ENCODE measurements around the gene CACNA1E. TPM values are rescaled to one million over a fixed set of nuclear protein-coding genes. Genes with fewer than 3 reads are reported as not detected.

CACNA1E gene
- total and polyA plus RNA-seq, 2 donors (not counting 1 experiment from before 2014, with no cell fraction given): 0.37 to 0.40 TPM

GRCh38 chr1:181784039-181784683 lies 300.8 kb downstream of the CACNA1E start:
- no peak for TF ChIP-seq CTCF (IDR thresholded peaks at IDR 0.05)
- no peak for TF ChIP-seq EZH2 (IDR thresholded peaks at IDR 0.05; ENCODE audit: borderline replicate concordance, insufficient read depth, low read depth, low read length, poor library complexity, severe bottlenecking)
- no peaks in the 10 kb centered on the region for H3K27me3 Mint-ChIP-seq
- Histone ChIP-seq H3K4me3 (ENCODE audit: control extremely low read depth in 1 of 5, extremely low read depth in 1 of 5, insufficient read depth in 1 of 5, low read depth in 2 of 5, low read length in 4 of 5) (no peak overlapping the region), H3K9ac (ENCODE audit: low read length) (no peak overlapping the region), H3K4me2 (replicated peaks; ENCODE audit: low read depth, low read length, poor library complexity, severe bottlenecking) (no peak overlapping the region), H3K9me3 (ENCODE audit: control extremely low read depth in 1 of 3, control insufficient read depth in 2 of 3, insufficient read depth in 1 of 3, low read length in 2 of 3) (no peaks in the 10 kb centered on the region), H2AFZ (ENCODE audit: insufficient read depth, low read depth, low read length, poor library complexity, severe bottlenecking) (no peak overlapping the region), H3K79me2 (ENCODE audit: control insufficient read depth, insufficient read depth, low read length) (no peaks in the 10 kb centered on the region), H3K4me1 (ENCODE audit: control insufficient read depth in 2 of 2, insufficient read depth in 2 of 2, low read length in 2 of 2) (no peaks in the 10 kb centered on the region), H3K27ac (ENCODE audit: low read length in 2 of 2) (no peak overlapping the region), H4K20me1 (ENCODE audit: control insufficient read depth, insufficient read depth, low read length, poor library complexity, severe bottlenecking) (no peaks in the 10 kb centered on the region), H3K36me3 (replicated peaks in 1 of 2; ENCODE audit: control extremely low read depth in 1 of 2, control insufficient read depth in 1 of 2, extremely low read depth in 1 of 2, insufficient read depth in 2 of 2, low read length in 1 of 2) (no peaks in the 10 kb centered on the region), H3K27me3 (replicated peaks in 1 of 4; ENCODE audit: control extremely low read depth in 1 of 4, control insufficient read depth in 3 of 4, insufficient read depth in 4 of 4, low read length in 3 of 4) (no peaks in the 10 kb centered on the region)
- no peaks in the 10 kb centered on the region for H3K4me1 Mint-ChIP-seq
- ChIA-PET POLR2A (no interaction called here), CTCF (no interaction called here)
- H3K4me3 Mint-ChIP-seq: no peak overlapping the region
- intact Hi-C loops (cut with micrococcal nuclease): no loop called here
- ATAC-seq (ENCODE audit: low read depth) (no peak), DNase-seq (no peak)
- 0% methylated on average over 3 of the region's 3 CpGs for WGBS (ENCODE audit: insufficient coverage)
- H3K27ac Mint-ChIP-seq: no peak overlapping the region
- no peaks in the 10 kb centered on the region for H3K9me3 Mint-ChIP-seq (ENCODE audit: insufficient read depth)

GRCh38 chr1:181789395-181789794 lies 306.1 kb downstream of the CACNA1E start:
- Histone ChIP-seq H4K20me1 (ENCODE audit: control insufficient read depth, insufficient read depth, low read length, poor library complexity, severe bottlenecking) (no peaks in the 10 kb centered on the region), H3K4me2 (replicated peaks; ENCODE audit: low read depth, low read length, poor library complexity, severe bottlenecking) (no peak overlapping the region), H3K9me3 (ENCODE audit: control extremely low read depth in 1 of 3, control insufficient read depth in 2 of 3, insufficient read depth in 1 of 3, low read length in 2 of 3) (no peaks in the 10 kb centered on the region), H3K9ac (ENCODE audit: low read length) (no peak overlapping the region), H2AFZ (ENCODE audit: insufficient read depth, low read depth, low read length, poor library complexity, severe bottlenecking) (no peak overlapping the region), H3K27me3 (replicated peaks in 1 of 4; ENCODE audit: control extremely low read depth in 1 of 4, control insufficient read depth in 3 of 4, insufficient read depth in 4 of 4, low read length in 3 of 4) (peaks cover 0 to 5% (median 0%) of the 10 kb centered on the region in 4 experiments), H3K27ac (ENCODE audit: low read length in 2 of 2) (no peak overlapping the region), H3K4me1 (ENCODE audit: control insufficient read depth in 2 of 2, insufficient read depth in 2 of 2, low read length in 2 of 2) (no peaks in the 10 kb centered on the region), H3K4me3 (ENCODE audit: control extremely low read depth in 1 of 5, extremely low read depth in 1 of 5, insufficient read depth in 1 of 5, low read depth in 2 of 5, low read length in 4 of 5) (no peak overlapping the region), H3K36me3 (replicated peaks in 1 of 2; ENCODE audit: control extremely low read depth in 1 of 2, control insufficient read depth in 1 of 2, extremely low read depth in 1 of 2, insufficient read depth in 2 of 2, low read length in 1 of 2) (no peaks in the 10 kb centered on the region), H3K79me2 (ENCODE audit: control insufficient read depth, insufficient read depth, low read length) (no peaks in the 10 kb centered on the region)
- no peaks in the 10 kb centered on the region for H3K9me3 Mint-ChIP-seq (ENCODE audit: insufficient read depth)
- H3K4me1 Mint-ChIP-seq: no peaks in the 10 kb centered on the region
- TF ChIP-seq CTCF (IDR thresholded peaks at IDR 0.05) (no peak), EZH2 (IDR thresholded peaks at IDR 0.05; ENCODE audit: borderline replicate concordance, insufficient read depth, low read depth, low read length, poor library complexity, severe bottlenecking) (no peak)
- DNase-seq (no peak), ATAC-seq (ENCODE audit: low read depth) (no peak)
- POLR2A ChIA-PET: no interaction called here
- H3K4me3 Mint-ChIP-seq: no peak overlapping the region
- CTCF ChIA-PET: no interaction called here
- peaks cover 4% of the 10 kb centered on the region for H3K27me3 Mint-ChIP-seq
- intact Hi-C loops (cut with micrococcal nuclease): no loop called here
- H3K27ac Mint-ChIP-seq: no peak overlapping the region
- WGBS (ENCODE audit: insufficient coverage): 100% methylated on average over 1 of the region's 2 CpGs
